GM12878 (cell line): ENCODE measurements around the gene TRIM9. TPM values are rescaled to one million over a fixed set of nuclear protein-coding genes. Genes with fewer than 3 reads are reported as not detected.
A peak's percentile ranks its signal among the peaks of the same experiment; 100 is the strongest.
"Not testable (repeated sequence)": the region's sequence is repeated elsewhere in the genome, so short reads cannot be mapped to it uniquely, and the experiment has no call there.

Source experiments
- ATAC-seq: fragments of 200-7000 bp; cut with Tn5 transposase; 3 replicates; pipeline ENCODE4 v1.9.1; 2020; ENCODE audit warnings: mild to moderate bottlenecking, moderate library complexity
- BruUV-seq: library from RNA; stranded (reverse); fragments of 400-500 nt; replicated peaks from 2 replicates; lab custom pipeline; 2021; lab: Mats Ljungman, UMichigan
- CTCF ChIA-PET: fragments of 300-600 bp; sonication (Branson Sonifier 250); formaldehyde crosslinking; extraction: SDS; loops from one replicate; lab custom pipeline; 2021; ENCODE audit warnings: inconsistent platforms; lab: Yijun Ruan, JAX
- POLR2A ChIA-PET: fragments of 350-600 bp; formaldehyde crosslinking; extraction: SDS; loops from one replicate; lab custom pipeline; 2021; ENCODE audit warnings: inconsistent platforms; lab: Charles Lee
- RAD21 ChIA-PET: fragments of 300-600 bp; sonication (Branson Sonifier 250); formaldehyde crosslinking; loops from one replicate; lab custom pipeline; 2023; ENCODE audit warnings: antibody characterized with exemption; ENCODE audit not compliant: unreplicated experiment; lab: Charles Lee
- SMC1A ChIA-PET: fragments of 300-600 bp; sonication (Branson Sonifier 250); formaldehyde crosslinking; loops from one replicate; lab custom pipeline; 2023; ENCODE audit not compliant: unreplicated experiment, uncharacterized antibody; lab: Charles Lee
- DNase-seq: peaks from one replicate; pipeline ENCODE4 v3.0.0-alpha.2; 2011; ENCODE audit warnings: low read depth, low spot score
- FAIRE-seq: peaks from 3 replicates; lab custom pipeline; 2011; peaks lifted over from hg19 to GRCh38; lab: Jason Lieb, UNC
- H2AFZ ChIP-seq: 2 replicates; pipeline ENCODE4 v1.6.0; 2011; ENCODE audit warnings: low read depth, low read length, control low read depth; ENCODE audit not compliant: control insufficient read depth
- H3K27ac ChIP-seq: 2 replicates; pipeline ENCODE4 v1.5.1; 2011; ENCODE audit warnings: control low read depth; ENCODE audit not compliant: control insufficient read depth, insufficient read depth
- H3K27me3 ChIP-seq, 2 experiments: replicated peaks in 1 of 2; 2 replicates each; pipeline versions ENCODE4 v1.6.0 to v1.6.1; 2011; ENCODE audit warnings: low read length in 1 of 2; ENCODE audit not compliant: control insufficient read depth in 2 of 2, insufficient read depth in 2 of 2
- H3K36me3 ChIP-seq, 2 experiments: 2 replicates each; pipeline ENCODE4 v1.5.1; 2011; ENCODE audit warnings: low read length in 1 of 2; ENCODE audit not compliant: control insufficient read depth in 2 of 2, insufficient read depth in 2 of 2
- H3K4me1 ChIP-seq: 2 replicates; pipeline ENCODE4 v1.6.1; 2011; ENCODE audit warnings: mild to moderate bottlenecking, low read length, moderate library complexity, mixed read lengths; ENCODE audit not compliant: control insufficient read depth, insufficient read depth
- H3K4me2 ChIP-seq: 2 replicates; pipeline ENCODE4 v1.6.0; 2011; ENCODE audit warnings: control low read depth; ENCODE audit not compliant: control insufficient read depth, insufficient read depth
- H3K4me3 ChIP-seq: fragments of 200-600 bp; sonication (generic); 2 replicates; pipeline ENCODE4 v1.5.1; 2016
- H3K79me2 ChIP-seq: 2 replicates; pipeline ENCODE4 v1.6.0; 2011; ENCODE audit warnings: low read length; ENCODE audit not compliant: control insufficient read depth, insufficient read depth
- H3K9ac ChIP-seq: 2 replicates; pipeline ENCODE4 v1.8.0; 2011; ENCODE audit warnings: low read length, control low read depth, mixed read lengths; ENCODE audit not compliant: control insufficient read depth, insufficient read depth
- H3K9me3 ChIP-seq: replicated peaks from 3 replicates; pipeline ENCODE4 v1.5.1; 2011; ENCODE audit warnings: mild to moderate bottlenecking, low read length; ENCODE audit not compliant: control insufficient read depth, insufficient read depth
- H4K20me1 ChIP-seq: 2 replicates; pipeline ENCODE4 v1.6.0; 2011; ENCODE audit not compliant: control insufficient read depth, insufficient read depth
- MTA2 ChIP-seq: fragments of 450-650 bp; IDR thresholded peaks from 2 replicates; pipeline ENCODE4 v1.6.1; 2016; ENCODE audit warnings: low read depth, mild to moderate bottlenecking, moderate library complexity
- MYC ChIP-seq: IDR thresholded peaks from 2 replicates; pipeline ENCODE4 v1.6.1; 2011; ENCODE audit warnings: mild to moderate bottlenecking, low read length, moderate library complexity, inconsistent platforms; ENCODE audit not compliant: insufficient read depth, insufficient replicate concordance, insufficient read length, severe bottlenecking
- YY1 ChIP-seq: IDR thresholded peaks from 2 replicates; pipeline ENCODE4 v1.6.1; 2011; ENCODE audit warnings: low read depth, mild to moderate bottlenecking, low read length
- ZNF687 ChIP-seq: fragments of 450-650 bp; IDR thresholded peaks from 2 replicates; pipeline ENCODE4 v1.6.1; 2017; ENCODE audit warnings: mild to moderate bottlenecking, moderate library complexity
- WGBS: methylation state at CpG from one replicate; pipeline ENCODE4 v1.1.6; 2016; ENCODE audit warnings: low lambda C conversion rate; ENCODE audit not compliant: insufficient replicate concordance, insufficient coverage; ENCODE audit errors: missing lambda C conversion rate; 5-methylcytosine and 5-hydroxymethylcytosine counted together
- in situ Hi-C: fragments of 300-500 bp; cut with MboI; formaldehyde crosslinking; loops from 9 replicates; pipeline ENCODE4 v1.14.3; 2018; ENCODE audit warnings: mixed read lengths
- intact Hi-C: fragments of 100-400 bp; cut with micrococcal nuclease; formaldehyde crosslinking; loops from one replicate; pipeline ENCODE4 v1.14.2; 2022; ENCODE audit not compliant: unreplicated experiment
- polyA plus RNA-seq, 11 experiments: library from polyadenylated mRNA; depleted of rRNA in 4 of 11; unstranded in 6 of 11; stranded (reverse) in 5 of 11; fragments of >200 nt; fragmentation: Nextera tagmentation in 4 of 11; fragmentation: Illumina TruSeq in 1 of 11; extraction: Ambion mirVana in 4 of 11; extraction: Trizol in 1 of 11; gene quantifications; 1 replicate in 1 of 11; 2 replicates in 10 of 11; pipeline versions ENCODE4 v1.2.1 to v1.2.3, GENCODE V29; 2011 to 2016; ENCODE audit warnings: inconsistent platforms in 2 of 11, missing spikeins in 2 of 11, low read depth in 1 of 11
- total RNA-seq, 4 experiments: library from RNA; depleted of rRNA in 3 of 4; stranded (reverse); fragments of >200 nt in 3 of 4; fragmentation: Illumina TruSeq in 1 of 4; extraction: Trizol in 1 of 4; gene quantifications; 2 replicates each; pipeline versions ENCODE4 v1.2.1 to v1.2.3, GENCODE V29; 2013 to 2021
- TF ChIP-seq, protein P1 (sequence below): IDR thresholded peaks from 2 replicates; pipeline ENCODE4 v1.6.1; 2012; ENCODE audit warnings: mild to moderate bottlenecking, low read depth, low read length

Gene TRIM9
- total and polyA plus RNA-seq, 10 of the 15 experiments (the other 5 are each of a cell fraction or from before 2014, with no cell fraction given): 0.04 to 0.18 (median 0.11) TPM; not detected in 2

- ChIA-PET RAD21 (no interaction called here), CTCF (no interaction called here), SMC1A (no interaction called here), POLR2A (no interaction called here)
- Histone ChIP-seq H3K4me3 (peak overlapping the region; percentile 65; the same call in 1 of the 2 replicates), H3K36me3 (no peaks in the 10 kb centered on the region), H3K4me2 (peak overlapping the region; percentile 91), H4K20me1 (no peaks in the 10 kb centered on the region), H3K9ac (no peak overlapping the region), H3K9me3 (no peaks in the 10 kb centered on the region), H2AFZ (peak overlapping the region; percentile 57), H3K27me3 (peaks cover 6 to 14% of the 10 kb centered on the region in 2 experiments), H3K79me2 (no peaks in the 10 kb centered on the region), H3K4me1 (peaks cover 8% of the 10 kb centered on the region), H3K27ac (no peak overlapping the region)
- DNase-seq: no peak
- intact Hi-C loops: no loop called here
- in situ Hi-C loops: no loop called here
- BruUV-seq: no TSS peak
- no peak for TF ChIP-seq MYC
- no peak for TF ChIP-seq ZNF687
- TF ChIP-seq, protein P1, sequence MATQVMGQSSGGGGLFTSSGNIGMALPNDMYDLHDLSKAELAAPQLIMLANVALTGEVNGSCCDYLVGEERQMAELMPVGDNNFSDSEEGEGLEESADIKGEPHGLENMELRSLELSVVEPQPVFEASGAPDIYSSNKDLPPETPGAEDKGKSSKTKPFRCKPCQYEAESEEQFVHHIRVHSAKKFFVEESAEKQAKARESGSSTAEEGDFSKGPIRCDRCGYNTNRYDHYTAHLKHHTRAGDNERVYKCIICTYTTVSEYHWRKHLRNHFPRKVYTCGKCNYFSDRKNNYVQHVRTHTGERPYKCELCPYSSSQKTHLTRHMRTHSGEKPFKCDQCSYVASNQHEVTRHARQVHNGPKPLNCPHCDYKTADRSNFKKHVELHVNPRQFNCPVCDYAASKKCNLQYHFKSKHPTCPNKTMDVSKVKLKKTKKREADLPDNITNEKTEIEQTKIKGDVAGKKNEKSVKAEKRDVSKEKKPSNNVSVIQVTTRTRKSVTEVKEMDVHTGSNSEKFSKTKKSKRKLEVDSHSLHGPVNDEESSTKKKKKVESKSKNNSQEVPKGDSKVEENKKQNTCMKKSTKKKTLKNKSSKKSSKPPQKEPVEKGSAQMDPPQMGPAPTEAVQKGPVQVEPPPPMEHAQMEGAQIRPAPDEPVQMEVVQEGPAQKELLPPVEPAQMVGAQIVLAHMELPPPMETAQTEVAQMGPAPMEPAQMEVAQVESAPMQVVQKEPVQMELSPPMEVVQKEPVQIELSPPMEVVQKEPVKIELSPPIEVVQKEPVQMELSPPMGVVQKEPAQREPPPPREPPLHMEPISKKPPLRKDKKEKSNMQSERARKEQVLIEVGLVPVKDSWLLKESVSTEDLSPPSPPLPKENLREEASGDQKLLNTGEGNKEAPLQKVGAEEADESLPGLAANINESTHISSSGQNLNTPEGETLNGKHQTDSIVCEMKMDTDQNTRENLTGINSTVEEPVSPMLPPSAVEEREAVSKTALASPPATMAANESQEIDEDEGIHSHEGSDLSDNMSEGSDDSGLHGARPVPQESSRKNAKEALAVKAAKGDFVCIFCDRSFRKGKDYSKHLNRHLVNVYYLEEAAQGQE: no peak
- TF ChIP-seq MTA2: no peak
- no peak for TF ChIP-seq YY1
- ATAC-seq: no peak
- WGBS: 40% methylated on average over 26 of the region's 26 CpGs
- FAIRE-seq: no peak
Measured at GRCh38 chr14:50943261-50943942, 151.5 kb downstream of the TRIM9 start.

GRCh38 chr14:50941638-50942037 lies 153.3 kb downstream of the TRIM9 start:
- BruUV-seq, H3K4me2 ChIP-seq, H3K9ac ChIP-seq, H3K9me3 ChIP-seq, H3K4me1 ChIP-seq, in situ Hi-C loops, FAIRE-seq, intact Hi-C loops, ATAC-seq, CTCF ChIA-PET, SMC1A ChIA-PET, H3K4me3 ChIP-seq, H3K36me3 ChIP-seq, H2AFZ ChIP-seq, H3K27ac ChIP-seq, H3K79me2 ChIP-seq, DNase-seq, RAD21 ChIA-PET, H4K20me1 ChIP-seq, POLR2A ChIA-PET: not testable (repeated sequence)
- WGBS: 50% methylated on average over 8 of the region's 8 CpGs
- H3K27me3 ChIP-seq: peaks cover 6 to 14% of the 10 kb centered on the region in 2 experiments
